GM23338 (cell line): ENCODE measurements around the gene SON.

ENCODE experiments used
- EZH2phosphoT487 ChIP-seq: fragments of 200-600 bp; sonication (generic); IDR thresholded peaks from one replicate; pipeline ENCODE4 v1.8.1; 2018; ENCODE audit warnings: antibody characterized with exemption; ENCODE audit not compliant: unreplicated experiment
- JUNB ChIP-seq: IDR thresholded peaks from one replicate; pipeline ENCODE4 v1.6.1; 2016; ENCODE audit warnings: antibody characterized with exemption; ENCODE audit not compliant: unreplicated experiment

GRCh38 chr21:33622253-33622652 lies 79.4 kb downstream of the SON start:
- TF ChIP-seq EZH2phosphoT487 (no peak), JUNB (no peak)
